HL-60 (cell line): ENCODE results near the gene EIF2AK3.

ENCODE experiments used
- DNase-seq, 2 experiments: peaks; one replicate each; pipeline ENCODE4 v3.0.0-alpha.2; 2010 to 2020; ENCODE audit warnings: low read depth in 1 of 2, low spot score in 1 of 2
- H3K27ac ChIP-seq: fragments of 250-450 bp; sonication (Bioruptor Pico); replicated peaks from 2 replicates; pipeline ENCODE4 v1.5.1; 2020; ENCODE audit warnings: mild to moderate bottlenecking, moderate library complexity
- H3K27me3 ChIP-seq: fragments of 250-450 bp; sonication (Bioruptor Pico); 2 replicates; pipeline ENCODE4 v1.5.1; 2021; ENCODE audit warnings: mild to moderate bottlenecking, moderate library complexity; ENCODE audit not compliant: insufficient read depth, poor library complexity, severe bottlenecking
- H3K4me3 ChIP-seq: replicated peaks from 2 replicates; pipeline ENCODE4 v1.5.1; 2011; ENCODE audit warnings: mild to moderate bottlenecking, control low read depth, low read length; ENCODE audit not compliant: insufficient read depth
- CTCF ChIP-seq: IDR thresholded peaks from one replicate; pipeline ENCODE4 v1.5.1; 2011; ENCODE audit warnings: low read length, control low read depth, inconsistent platforms; ENCODE audit not compliant: insufficient read depth
- GABPA ChIP-seq: IDR thresholded peaks from 2 replicates; pipeline ENCODE4 v1.6.1; 2012; ENCODE audit warnings: low read depth
- POLR2AphosphoS5 ChIP-seq: IDR thresholded peaks from 2 replicates; pipeline ENCODE4 v1.6.1; 2012; ENCODE audit warnings: low read depth
- SPI1 ChIP-seq: IDR thresholded peaks from 2 replicates; pipeline ENCODE4 v1.6.1; 2012; ENCODE audit warnings: low read depth, mild to moderate bottlenecking, borderline replicate concordance
- TF ChIP-seq, protein P1 (sequence below): IDR thresholded peaks from 2 replicates; pipeline ENCODE4 v1.6.1; 2012; ENCODE audit warnings: low read depth; ENCODE audit not compliant: insufficient replicate concordance

The EIF2AK3 gene

DNA sequence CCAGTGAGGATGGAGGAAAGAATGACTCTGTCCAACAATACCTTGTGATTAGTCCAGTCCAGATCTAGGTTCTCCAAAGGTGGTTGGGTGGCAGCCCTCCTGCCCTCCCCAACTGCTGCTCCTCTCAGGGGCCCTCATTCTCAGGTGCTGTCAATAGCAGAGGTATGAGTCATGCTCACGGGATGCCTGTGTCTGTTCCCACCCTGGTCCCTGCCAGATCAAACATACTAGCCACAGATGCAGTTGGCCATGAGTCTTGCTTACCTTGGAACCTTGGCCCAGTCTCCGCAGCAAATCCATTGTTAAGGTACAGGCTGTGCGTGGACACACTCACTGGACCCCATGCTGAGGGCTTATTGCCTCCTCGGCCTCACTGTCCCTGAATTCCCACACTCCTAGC is 39.3 kb upstream of the EIF2AK3 start:
- no peaks in the 10 kb centered on the region for H3K27me3 ChIP-seq
- DNase-seq = no peak
- no peak overlapping the region for H3K27ac ChIP-seq
- H3K4me3 ChIP-seq = no peak overlapping the region
- TF ChIP-seq GABPA (no peak), POLR2AphosphoS5 (no peak), CTCF (no peak), SPI1 (no peak)
- TF ChIP-seq, protein P1, sequence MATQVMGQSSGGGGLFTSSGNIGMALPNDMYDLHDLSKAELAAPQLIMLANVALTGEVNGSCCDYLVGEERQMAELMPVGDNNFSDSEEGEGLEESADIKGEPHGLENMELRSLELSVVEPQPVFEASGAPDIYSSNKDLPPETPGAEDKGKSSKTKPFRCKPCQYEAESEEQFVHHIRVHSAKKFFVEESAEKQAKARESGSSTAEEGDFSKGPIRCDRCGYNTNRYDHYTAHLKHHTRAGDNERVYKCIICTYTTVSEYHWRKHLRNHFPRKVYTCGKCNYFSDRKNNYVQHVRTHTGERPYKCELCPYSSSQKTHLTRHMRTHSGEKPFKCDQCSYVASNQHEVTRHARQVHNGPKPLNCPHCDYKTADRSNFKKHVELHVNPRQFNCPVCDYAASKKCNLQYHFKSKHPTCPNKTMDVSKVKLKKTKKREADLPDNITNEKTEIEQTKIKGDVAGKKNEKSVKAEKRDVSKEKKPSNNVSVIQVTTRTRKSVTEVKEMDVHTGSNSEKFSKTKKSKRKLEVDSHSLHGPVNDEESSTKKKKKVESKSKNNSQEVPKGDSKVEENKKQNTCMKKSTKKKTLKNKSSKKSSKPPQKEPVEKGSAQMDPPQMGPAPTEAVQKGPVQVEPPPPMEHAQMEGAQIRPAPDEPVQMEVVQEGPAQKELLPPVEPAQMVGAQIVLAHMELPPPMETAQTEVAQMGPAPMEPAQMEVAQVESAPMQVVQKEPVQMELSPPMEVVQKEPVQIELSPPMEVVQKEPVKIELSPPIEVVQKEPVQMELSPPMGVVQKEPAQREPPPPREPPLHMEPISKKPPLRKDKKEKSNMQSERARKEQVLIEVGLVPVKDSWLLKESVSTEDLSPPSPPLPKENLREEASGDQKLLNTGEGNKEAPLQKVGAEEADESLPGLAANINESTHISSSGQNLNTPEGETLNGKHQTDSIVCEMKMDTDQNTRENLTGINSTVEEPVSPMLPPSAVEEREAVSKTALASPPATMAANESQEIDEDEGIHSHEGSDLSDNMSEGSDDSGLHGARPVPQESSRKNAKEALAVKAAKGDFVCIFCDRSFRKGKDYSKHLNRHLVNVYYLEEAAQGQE = no peak

DNA sequence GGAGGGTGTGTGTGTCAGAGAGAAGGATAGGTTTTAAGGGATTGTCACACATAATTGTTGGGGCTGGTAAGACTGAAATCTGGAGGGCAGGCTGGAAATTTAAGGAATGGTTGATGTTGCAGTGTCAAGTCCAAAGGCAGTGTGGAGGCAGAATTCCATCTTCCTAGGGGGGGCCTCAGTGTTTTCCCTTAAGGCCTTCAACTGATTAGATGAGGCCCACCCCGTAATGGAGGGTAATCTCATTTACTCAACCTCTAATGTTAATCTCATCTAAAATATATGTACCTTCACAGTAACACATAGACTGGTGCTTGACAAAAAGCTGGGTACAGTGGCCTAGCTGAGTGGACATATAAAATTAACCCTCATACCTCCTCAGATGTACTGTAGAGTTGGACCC is 33.4 kb upstream of the EIF2AK3 start:
- no peaks in the 10 kb centered on the region for H3K27me3 ChIP-seq
- no peak for DNase-seq

DNA sequence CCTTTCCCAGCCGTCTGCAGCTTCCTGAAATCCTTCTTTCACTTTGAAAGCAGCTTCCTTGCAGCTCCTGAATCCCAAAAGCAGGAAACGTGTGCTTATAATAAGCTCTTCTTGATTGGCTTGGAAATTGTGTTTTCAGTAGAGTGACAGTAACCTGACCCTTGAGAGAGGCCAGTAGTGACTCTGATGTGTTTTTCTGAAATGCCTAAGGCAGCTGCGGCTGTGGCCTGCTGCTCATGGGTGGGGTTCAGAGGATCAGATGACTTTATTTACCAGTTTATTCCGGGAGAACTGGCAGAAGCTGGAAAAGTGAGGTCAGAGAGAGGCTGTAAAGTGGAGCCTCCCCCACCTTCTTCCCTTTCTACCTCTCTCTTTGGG is 32.3 kb upstream of the EIF2AK3 start:
- Histone ChIP-seq H3K4me3 (no peak overlapping the region), H3K27ac (no peak overlapping the region), H3K27me3 (no peaks in the 10 kb centered on the region)
- DNase-seq = no peak
- no peak for TF ChIP-seq GABPA
- TF ChIP-seq, protein P1 = no peak
- TF ChIP-seq SPI1 = no peak
- TF ChIP-seq POLR2AphosphoS5 = no peak
- TF ChIP-seq CTCF = no peak

More for the DNA sequence above, 33.4 kb upstream of the EIF2AK3 start:
- TF ChIP-seq CTCF = no peak
- TF ChIP-seq, protein P1 = no peak
- no peak for TF ChIP-seq SPI1
- no peak for TF ChIP-seq GABPA
- no peak for TF ChIP-seq POLR2AphosphoS5
- H3K4me3 ChIP-seq = no peak overlapping the region
- H3K27ac ChIP-seq = no peak overlapping the region
